ENCODE measurements around the gene ASIC2. TPM values are rescaled to one million over a fixed set of nuclear protein-coding genes. Genes with fewer than 3 reads are reported as not detected.

Gene ASIC2
- total and polyA plus RNA-seq, 2 experiments from 2014 or later, result not detected

DNA sequence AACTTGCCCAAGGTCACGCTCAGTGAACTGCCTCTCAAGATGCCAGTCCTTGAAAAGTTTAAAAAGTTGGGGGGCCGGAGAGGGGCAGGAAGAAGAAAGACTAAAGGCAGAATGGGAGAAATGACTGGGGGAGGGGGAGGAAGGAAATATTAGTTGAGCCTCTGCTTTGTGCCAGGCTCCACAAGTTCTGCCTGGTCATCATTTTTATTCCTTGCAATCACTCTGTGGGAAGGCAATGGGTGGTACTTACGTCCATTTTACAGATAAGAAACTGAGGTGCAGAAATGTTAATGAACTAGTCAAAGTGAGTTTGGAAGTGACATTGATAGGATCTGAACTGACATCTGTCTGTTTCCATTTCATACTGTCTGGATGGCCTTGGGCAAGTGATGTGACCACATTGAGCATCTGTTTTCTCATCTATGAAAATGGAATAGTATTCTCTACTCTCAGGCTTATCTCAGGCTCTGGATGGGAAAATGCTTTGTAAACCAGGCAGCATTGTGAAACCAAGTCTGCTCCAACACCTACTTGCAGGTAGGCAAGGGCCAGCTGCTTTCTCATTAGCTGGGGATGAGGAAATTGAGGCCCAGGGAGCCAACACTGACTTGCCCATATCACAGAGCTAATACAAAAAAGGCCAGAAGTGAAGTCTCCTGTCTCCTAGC is 19.2 kb downstream of the ASIC2 start:
- Histone ChIP-seq H3K27ac (no peak overlapping the region), H3K27me3 (peaks cover 2% of the 10 kb centered on the region), H3K4me3 (no peak overlapping the region), H3K36me3 (no peaks in the 10 kb centered on the region), H3K4me1 (ENCODE audit: low read depth) (no peaks in the 10 kb centered on the region), H3K9me3 (ENCODE audit: low read depth) (no peaks in the 10 kb centered on the region)
- DNase-seq (ENCODE audit: low read depth in 1 of 2, low spot score in 1 of 2), result no peak
- TF ChIP-seq, protein P1, sequence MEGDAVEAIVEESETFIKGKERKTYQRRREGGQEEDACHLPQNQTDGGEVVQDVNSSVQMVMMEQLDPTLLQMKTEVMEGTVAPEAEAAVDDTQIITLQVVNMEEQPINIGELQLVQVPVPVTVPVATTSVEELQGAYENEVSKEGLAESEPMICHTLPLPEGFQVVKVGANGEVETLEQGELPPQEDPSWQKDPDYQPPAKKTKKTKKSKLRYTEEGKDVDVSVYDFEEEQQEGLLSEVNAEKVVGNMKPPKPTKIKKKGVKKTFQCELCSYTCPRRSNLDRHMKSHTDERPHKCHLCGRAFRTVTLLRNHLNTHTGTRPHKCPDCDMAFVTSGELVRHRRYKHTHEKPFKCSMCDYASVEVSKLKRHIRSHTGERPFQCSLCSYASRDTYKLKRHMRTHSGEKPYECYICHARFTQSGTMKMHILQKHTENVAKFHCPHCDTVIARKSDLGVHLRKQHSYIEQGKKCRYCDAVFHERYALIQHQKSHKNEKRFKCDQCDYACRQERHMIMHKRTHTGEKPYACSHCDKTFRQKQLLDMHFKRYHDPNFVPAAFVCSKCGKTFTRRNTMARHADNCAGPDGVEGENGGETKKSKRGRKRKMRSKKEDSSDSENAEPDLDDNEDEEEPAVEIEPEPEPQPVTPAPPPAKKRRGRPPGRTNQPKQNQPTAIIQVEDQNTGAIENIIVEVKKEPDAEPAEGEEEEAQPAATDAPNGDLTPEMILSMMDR (IDR thresholded peaks at IDR 0.05; ENCODE audit: low read depth, low read length), result no peak

- Histone ChIP-seq H3K4me1 (ENCODE audit: low read depth) (no peaks in the 10 kb centered on the region), H3K9me3 (ENCODE audit: low read depth) (no peaks in the 10 kb centered on the region), H3K27ac (no peak overlapping the region), H3K27me3 (peaks cover 3% of the 10 kb centered on the region), H3K36me3 (no peaks in the 10 kb centered on the region), H3K4me3 (no peak overlapping the region)
- no peak for DNase-seq (ENCODE audit: low read depth in 1 of 2, low spot score in 1 of 2)
- TF ChIP-seq, protein P1 (IDR thresholded peaks at IDR 0.05; ENCODE audit: low read depth, low read length), result no peak
Observed at GRCh38 chr17:33273271-33273670, 19.8 kb downstream of the ASIC2 start.

GRCh38 chr17:33272438-33272837 is 20.7 kb downstream of the ASIC2 start:
- Histone ChIP-seq H3K27ac (no peak overlapping the region), H3K36me3 (no peaks in the 10 kb centered on the region), H3K27me3 (peaks cover 3% of the 10 kb centered on the region), H3K4me1 (ENCODE audit: low read depth) (no peaks in the 10 kb centered on the region), H3K9me3 (ENCODE audit: low read depth) (no peaks in the 10 kb centered on the region), H3K4me3 (no peak overlapping the region)
- TF ChIP-seq, protein P1 (IDR thresholded peaks at IDR 0.05; ENCODE audit: low read depth, low read length), result no peak
- DNase-seq (ENCODE audit: low read depth in 1 of 2, low spot score in 1 of 2), result no peak

GRCh38 chr17:33269337-33270060 is 23.6 kb downstream of the ASIC2 start:
- DNase-seq (ENCODE audit: low read depth in 1 of 2, low spot score in 1 of 2), result no peak
- H3K4me1 ChIP-seq (ENCODE audit: low read depth), result no peaks in the 10 kb centered on the region
- no peaks in the 10 kb centered on the region for H3K9me3 ChIP-seq (ENCODE audit: low read depth)
- H3K27me3 ChIP-seq, result peaks cover 3% of the 10 kb centered on the region
- no peak overlapping the region for H3K27ac ChIP-seq
- TF ChIP-seq, protein P1 (IDR thresholded peaks at IDR 0.05; ENCODE audit: low read depth, low read length), result no peak
- no peak overlapping the region for H3K4me3 ChIP-seq
- H3K36me3 ChIP-seq, result no peaks in the 10 kb centered on the region

DNA sequence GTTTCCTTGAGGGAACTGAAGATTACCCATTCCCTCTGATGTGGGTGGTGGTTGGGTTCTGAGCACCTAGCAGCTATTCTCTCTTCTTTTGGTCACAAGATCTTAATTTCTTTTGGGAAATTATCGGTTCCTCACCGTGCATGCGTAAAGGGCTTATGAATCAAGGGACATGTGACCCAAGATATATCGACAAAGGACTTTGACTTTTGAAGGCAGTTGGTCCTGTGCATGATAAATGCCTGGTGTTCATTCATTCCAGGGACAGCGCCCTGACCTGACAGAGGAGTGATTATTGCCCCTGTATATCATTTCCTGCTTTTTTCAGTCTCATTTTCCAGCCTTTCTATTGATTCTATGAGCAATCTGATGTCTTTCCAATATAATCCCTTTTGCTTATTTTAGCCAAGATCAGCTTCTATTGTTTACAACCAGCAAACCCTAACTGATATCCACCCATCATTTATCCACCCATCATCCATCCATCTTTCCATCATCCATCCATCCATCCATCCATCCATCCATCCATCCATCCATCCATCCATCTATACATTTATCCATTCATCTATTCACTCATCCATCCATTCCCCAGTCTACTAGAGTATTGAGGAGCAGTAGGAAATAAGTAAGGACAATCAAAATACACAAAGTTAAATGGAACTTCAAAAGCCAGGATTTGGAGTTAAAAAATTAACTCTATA is 25.1 kb downstream of the ASIC2 start:
- no peaks in the 10 kb centered on the region for H3K4me1 ChIP-seq (ENCODE audit: low read depth)
- peaks cover 3% of the 10 kb centered on the region for H3K27me3 ChIP-seq
- no peak overlapping the region for H3K4me3 ChIP-seq
- no peaks in the 10 kb centered on the region for H3K9me3 ChIP-seq (ENCODE audit: low read depth)
- no peaks in the 10 kb centered on the region for H3K36me3 ChIP-seq
- no peak overlapping the region for H3K27ac ChIP-seq
- TF ChIP-seq, protein P1 (IDR thresholded peaks at IDR 0.05; ENCODE audit: low read depth, low read length), result no peak
- no peak for DNase-seq (ENCODE audit: low read depth in 1 of 2, low spot score in 1 of 2)

Data from cardiac muscle cell (in vitro differentiated cells and primary cell).